Suppressor macrophage treated with lipopolysaccharide for 4 hours (primary cell): Measurements from ENCODE around the gene RELT.
"Not testable (repeated sequence)": the region's sequence is repeated elsewhere in the genome, so short reads cannot be mapped to it uniquely, and the experiment has no call there.

ENCODE experiments used
- DNase-seq: peaks from one replicate; pipeline ENCODE4 v3.0.0-alpha.2; 2020

The RELT gene

DNA sequence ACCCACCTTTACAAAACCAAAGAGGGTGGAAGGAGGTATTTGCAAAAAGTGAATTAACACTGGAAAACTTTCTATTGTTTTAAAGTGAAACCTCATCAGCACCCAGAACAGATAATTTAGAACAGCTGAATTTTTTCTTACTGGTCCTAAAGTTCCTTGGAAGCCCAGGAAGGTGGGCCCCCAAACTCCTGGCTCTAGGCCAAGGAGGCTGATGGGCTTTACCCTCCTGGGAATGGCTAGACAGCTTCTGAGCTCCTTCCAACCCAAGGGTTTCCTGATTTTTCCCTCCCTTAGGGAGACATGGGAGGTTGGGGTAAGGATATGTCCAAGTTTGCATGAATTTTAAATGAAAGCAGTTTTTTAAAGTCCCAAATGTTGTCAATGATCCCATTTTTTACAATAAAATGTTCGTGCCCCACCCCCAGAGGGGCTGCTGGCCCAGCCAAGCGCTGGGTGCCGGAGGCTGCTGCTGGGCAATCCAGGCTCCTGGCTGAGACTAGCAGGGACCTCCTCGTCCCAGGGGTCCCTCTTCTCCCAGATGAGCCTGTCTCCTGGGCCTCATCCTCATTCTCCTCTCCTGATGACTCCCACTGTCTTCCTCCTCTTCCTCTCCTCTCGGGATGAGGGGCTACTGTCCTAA is 28.4 kb downstream of the RELT start:
- DNase-seq: no peak

DNA sequence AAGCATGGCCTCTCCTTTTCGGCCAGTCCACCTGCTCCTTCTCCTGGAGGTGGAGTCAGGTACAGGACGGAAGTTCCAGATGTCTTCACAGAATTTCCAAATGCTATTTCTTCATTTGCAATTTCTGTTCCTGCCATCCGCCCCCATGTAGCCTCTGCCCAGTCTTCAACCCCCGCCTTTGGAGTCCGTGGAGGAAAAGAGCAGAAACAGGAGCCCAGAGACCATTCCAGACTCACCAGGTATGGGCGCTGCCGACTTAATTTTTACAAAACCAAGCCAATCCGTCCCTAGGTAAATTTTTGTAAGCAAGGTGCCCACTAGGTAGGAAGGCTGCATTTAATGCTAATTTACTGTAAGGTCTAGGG is 28.9 kb downstream of the RELT start:
- no peak for DNase-seq

DNA sequence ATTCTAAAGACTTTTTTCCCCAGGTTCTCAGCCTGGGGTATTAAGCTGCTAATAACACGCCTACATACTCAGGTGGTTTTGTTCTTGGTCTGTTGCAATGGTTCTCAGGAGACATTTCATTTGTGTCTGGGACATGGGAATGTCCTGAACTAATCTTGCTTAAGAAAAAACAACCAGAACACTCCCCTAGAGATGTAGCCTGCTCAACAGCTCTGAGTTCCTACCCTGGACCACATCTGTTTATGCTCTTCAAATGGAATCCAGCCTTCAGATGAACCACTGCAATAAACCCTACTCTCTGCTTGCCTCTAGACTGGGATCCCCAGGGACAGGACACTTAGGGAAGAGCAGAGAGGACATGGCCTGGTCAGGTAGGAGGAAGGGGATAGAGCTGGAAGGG is 29.9 kb downstream of the RELT start:
- DNase-seq: no peak

DNA sequence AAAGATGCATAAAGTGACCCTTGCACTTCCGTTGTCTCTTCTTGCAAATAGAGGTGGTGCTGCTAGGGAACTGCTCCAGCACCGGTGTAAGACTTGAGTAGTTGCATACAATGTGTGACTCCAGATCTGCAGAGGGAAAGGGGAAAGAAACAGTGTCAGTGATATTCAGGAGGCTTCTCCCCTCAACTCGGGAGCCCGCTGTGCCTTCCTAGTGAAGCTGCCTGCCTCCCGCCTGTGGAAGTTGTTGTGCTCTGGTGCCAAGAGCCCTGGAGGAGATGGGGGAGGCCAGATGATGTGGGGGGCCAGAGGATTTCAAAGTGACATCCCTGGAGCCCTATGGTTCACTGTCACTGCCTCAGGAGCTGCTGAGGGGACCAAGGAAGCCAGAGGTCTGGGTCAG is 30.4 kb downstream of the RELT start:
- DNase-seq: no peak

GRCh38 chr11:73409431-73409830 is 33.2 kb downstream of the RELT start:
- DNase-seq: no peak

DNA sequence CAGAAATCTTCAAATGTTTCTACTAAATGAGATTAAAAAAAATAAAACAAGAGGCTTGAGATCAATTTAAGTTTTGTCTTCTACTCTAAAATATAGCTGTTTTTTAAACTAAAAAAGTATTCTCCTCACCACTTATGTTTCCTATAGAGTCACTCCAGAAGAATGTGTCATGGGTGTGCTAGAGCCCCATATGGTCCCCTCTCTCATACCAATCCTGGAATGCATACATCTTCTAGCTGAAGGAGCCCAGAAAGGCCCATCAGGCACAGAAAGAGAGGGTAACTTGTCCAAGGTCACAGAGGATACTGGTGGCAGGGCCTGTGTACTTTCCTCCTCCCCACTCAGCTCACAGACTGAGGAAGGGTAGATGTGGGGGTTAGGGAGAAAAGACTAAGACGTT is 34.4 kb downstream of the RELT start:
- DNase-seq: no peak

DNA sequence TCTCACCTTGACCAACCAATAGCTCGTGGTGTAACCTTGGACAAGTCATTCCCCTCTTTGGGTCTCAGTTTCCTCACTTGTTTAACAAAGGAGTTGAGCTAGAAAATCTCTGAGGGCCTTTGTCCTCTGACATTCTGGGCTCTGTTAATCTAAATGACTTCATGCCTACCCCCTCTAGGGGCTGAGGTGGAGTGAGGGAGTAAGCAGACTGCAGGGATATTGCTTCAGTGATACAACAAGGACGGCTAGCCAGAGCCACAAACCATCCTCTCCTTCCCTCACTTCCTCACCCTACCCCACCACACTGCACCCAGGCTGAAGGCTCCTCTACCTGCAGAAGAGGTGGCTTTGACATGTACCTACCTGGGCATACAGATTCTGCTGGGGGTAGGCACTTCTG is 34.8 kb downstream of the RELT start:
- no peak for DNase-seq

DNA sequence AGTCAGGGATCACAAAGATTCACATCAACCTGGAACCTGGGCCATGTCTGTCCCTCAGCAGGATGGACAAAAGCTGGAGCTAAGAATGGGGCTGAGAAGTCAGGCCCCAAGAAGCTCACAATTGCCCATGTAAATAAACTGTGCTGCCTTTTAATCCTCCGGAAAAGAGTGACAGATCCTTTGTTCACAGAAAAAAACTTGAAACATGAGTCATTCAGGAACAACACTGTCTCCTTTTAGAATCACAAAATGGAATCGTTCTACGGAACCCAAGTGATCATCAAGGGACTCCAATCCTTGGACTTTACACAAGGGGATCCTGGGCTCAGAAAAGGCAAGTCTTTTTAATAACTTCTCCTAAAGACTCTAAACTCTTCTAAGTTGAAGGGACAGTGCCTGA is 36.1 kb downstream of the RELT start:
- no peak for DNase-seq

DNA sequence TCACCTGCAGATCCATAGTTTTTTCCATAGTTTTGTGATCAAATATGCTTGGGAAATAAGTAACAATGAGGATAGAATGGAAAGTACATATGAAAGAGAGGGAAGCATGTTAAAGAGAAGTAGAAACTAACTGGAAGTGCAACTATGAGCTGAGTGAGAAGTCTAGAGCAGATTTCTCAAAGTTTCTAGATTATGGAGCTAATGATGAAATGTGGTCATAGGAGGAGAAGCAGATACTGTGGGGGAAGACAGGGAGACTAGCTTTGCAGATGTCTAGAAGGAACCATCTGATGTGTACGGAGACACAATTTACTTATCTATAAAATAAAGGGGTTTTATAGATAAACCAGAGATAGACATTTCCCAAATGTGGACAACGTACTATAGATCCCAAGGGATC is 37.1 kb downstream of the RELT start:
- peak; percentile 87 for DNase-seq

GRCh38 chr11:73414977-73415651 is 38.9 kb downstream of the RELT start:
- DNase-seq: peak; percentile 86

DNA sequence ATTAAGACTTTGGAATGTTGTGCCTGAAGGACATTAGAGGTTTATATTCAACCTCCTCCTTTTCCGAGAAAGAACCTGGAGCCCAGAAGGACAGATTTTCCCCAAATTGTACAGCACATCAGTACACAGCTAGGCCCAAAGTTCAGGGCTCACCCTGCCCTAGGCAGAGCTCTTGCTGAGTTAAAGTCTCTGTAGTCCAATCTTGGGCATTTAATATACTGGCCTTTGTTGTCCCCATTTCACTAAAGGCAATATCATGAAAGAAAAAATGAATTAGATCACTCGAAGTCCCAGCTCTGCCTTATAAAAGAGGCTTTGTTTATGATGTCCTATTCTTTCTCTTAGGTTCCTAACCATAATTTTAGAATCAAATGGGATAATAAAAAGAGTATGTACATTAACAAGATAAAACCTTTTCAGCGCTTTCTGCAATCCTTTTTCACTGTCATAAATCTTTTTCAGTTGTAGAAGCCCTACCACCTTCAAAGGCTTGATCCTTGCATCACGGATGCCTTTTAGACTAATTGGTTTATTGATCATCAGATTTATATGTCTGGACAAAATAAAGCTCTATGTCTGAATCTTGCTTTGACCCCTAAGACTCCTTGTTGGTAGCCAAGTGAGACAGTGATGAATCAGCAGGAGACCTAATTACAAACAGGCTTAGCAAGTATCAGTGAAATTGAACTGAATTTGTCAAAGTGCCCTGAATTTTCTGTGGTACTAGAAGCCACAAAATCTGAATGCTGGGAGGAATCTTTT is 39.8 kb downstream of the RELT start:
- DNase-seq: no peak

GRCh38 chr11:73416786-73417185 is 40.6 kb downstream of the RELT start:
- no peak for DNase-seq

GRCh38 chr11:73420136-73420535 is 43.9 kb downstream of the RELT start:
- no peak for DNase-seq

- DNase-seq: peak; percentile 63
Measured at GRCh38 chr11:73422886-73423285, 46.7 kb downstream of the RELT start.

DNA sequence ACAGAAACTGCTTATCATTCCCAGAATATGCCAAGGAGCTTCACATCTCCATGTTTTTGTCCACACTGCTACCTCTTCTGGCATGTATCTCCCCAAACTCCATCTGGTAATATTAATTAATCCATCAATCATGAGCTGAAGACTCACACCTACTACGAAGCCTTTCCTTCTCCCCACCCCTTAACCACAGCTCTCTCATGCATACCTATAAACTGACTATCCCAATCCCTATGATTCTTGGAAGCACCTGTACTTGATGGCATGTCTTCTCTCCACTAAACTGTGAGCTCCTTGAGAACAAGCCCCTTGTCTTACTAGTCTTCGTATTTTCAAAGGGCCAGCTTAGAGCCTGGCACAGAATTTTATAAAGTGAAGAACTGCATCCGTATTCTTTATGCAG is 47.3 kb downstream of the RELT start:
- DNase-seq: no peak

GRCh38 chr11:73425108-73425507 is 48.9 kb downstream of the RELT start:
- DNase-seq: peak; percentile 97

DNA sequence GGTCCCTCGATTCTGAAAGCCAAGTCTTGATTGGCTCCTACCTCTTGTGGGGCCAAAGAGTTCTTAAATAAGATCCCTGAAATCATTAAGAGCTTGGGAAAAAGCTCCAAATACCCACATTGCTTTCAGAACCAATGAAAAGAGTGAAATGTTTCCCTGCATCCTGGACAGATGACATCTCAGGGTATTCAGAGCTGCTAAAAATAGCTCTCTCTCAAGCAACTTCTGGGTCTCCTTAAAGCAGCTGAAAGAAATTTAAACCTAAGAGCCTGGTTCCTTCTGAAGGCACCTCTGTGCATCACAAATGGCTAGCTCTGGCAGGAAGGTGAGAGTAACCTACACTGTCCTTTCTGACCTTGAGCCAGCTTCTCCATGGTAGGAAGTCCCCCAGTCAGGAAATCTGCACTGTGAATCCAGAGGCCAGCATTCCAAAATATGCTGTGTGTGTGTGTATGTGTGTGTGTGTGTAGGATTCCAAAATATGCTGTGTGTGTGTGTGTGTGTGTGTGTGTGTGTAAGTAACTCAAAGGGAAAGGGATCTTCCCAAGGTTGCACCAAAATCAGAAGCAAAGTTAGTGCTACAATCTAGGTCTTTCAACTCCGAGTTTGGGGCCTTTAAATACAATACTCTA is 50.1 kb downstream of the RELT start:
- no peak for DNase-seq

GRCh38 chr11:73428227-73428626 is 52.0 kb downstream of the RELT start:
- DNase-seq: no peak

DNA sequence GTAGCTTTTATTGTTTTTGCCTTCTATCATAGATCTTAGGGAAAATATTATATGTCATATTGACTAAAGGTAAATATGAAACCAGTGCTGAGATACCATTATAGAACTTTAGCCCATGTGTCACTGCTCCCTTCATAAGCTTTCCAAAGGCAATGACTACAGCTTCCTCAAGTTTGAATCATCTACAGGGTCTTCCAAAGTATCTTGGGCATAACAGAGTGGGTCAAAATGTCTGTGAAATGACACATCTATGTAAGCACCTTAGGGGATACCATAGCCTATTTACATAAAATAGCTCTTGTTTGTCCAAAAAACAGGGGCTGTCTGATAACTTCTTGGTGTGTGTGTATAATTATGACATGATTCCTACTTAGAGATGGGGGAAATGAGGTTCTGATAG is 52.5 kb downstream of the RELT start:
- DNase-seq: no peak

DNA sequence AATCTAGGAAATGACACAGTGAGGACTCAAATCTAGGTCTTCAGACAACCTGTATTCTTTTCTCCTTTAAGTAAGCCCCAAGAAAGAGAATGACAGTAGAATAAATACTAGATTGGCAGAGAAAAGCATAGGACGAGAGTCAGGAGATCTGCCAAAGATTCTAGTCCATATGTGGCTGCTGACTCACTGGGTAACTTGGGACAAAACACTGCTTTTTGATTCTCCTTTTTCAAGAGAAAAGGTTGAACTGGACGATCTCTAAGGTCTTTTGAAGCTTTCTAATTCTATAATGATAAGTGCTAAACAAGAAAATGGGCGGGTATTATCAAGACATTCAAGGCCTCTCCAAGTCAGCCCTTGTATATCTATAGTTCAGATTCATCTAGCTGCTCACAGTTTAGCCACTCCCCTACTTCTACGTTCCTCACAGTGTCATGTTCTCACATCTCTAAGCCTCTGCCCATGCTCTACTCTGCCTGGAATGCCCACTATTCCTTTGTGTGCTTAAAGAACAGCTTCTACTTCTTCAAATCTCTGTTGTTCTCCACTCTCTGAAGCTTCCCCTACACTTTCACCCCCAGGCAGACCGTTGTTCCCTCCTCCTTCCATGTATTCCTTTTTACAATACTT is 53.0 kb downstream of the RELT start:
- no peak for DNase-seq

DNA sequence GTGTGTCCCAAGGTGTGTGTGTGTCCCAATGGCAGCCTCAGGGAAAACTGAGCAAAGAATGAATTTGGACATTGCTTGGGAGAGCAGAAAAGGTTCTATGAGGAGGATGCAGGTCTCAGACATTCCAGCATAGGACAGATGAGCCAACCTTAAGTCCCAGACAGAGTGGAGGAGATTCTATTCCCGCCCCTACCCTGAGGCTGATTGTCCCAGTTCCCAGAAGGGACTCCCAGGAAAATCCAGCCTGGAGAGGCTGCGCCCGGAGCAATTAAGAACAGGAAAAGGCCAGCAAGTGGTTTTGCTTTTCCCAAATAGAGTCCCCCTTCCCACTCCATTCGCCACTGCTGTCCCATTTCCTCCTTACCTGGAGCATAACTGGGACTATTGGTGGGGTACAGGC is 54.1 kb downstream of the RELT start:
- no peak for DNase-seq

DNA sequence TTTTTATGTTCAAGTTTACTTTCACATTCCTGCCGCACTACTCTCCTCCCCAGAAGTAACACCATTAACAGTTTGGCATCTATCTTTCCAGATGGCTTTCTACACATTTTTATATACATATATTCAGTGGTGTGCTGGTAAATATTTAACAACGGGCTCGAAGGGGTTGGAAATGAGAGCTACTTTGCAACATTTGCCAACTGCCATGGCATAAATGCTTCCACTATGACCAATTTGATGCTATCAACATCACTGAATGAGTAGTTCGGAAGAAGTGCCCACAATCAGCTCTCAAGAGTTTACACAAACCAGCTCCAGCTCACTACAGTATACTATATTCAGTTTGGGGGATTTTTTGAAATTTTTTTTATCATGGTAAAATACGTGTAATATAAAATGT is 55.2 kb downstream of the RELT start:
- no peak for DNase-seq

DNA sequence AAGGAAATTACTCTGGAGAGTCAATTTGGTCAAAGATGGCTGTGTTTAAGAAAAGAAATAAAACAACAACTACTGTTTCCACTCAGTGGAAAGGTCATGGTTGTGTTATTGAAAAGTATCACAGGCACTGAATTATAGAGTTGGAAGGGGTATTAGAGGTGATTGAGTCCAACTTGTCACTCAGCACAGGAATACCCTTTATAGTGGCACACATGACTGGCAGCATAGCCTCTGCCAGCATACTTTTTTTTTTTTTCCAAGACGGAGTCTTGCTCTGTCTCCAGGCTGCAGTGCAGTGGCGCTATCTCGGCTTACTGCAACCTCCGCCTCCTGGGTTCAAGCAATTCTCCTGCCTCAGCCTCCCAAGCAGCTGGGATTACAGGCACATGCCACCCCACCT is 60.7 kb downstream of the RELT start:
- not testable (repeated sequence) for DNase-seq
